Stimulated activated CD8-positive, alpha-beta memory T cell treated with anti-CD3 and anti-CD28 coated beads, Interleukin-12 subunit alpha, Interleukin-12 subunit beta, amount 100 ng/mL, for 1 hour (primary cell): Measurements from ENCODE around the gene MSANTD1.

Experiments
- DNase-seq: peaks from one replicate; pipeline ENCODE4 v3.0.0-alpha.2; 2020; ENCODE audit warnings: low read depth

Gene MSANTD1

DNA sequence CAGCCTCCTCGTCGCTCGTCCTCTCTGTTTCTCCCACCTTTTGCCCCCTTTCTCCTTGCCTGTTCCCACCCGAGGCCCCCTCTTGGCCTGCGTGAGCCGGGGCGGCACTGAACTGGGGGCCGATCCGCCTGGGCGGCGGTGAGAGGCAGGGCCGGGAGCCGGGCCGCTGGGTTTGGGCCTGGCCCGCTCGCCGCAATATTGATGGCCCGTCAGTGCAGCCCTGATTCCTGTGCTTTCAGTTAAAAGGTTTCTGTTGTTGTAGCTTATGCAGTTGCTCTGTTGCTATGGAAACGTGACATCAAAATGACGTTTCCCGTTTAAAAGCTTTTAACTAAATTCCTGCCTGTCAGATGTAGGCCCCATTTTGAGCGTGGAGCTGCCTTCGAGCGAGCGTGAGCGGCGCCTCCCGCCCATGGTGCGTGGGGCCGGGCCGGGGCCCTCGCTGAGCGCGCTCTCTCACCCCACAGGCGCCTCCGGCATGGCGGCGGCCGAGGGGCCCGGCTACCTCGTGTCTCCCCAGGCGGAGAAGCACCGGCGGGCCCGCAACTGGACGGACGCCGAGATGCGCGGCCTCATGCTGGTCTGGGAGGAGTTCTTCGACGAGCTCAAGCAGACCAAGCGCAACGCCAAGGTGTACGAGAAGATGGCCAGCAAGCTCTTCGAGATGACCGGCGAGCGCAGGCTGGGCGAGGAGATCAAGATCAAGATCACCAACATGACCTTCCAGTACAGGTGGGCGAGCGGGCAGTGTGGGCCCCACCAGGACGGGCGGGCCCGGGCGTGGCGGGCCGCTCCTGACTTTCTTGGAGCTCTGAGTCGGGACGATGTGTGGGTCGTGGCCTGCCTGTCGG is at the start of gene MSANTD1:
MSANTD1 (plus strand) TSS at position 349 of the 851 bp plus-strand sequence; CDS start at position 413, 64 bp downstream.
- DNase-seq = no peak

DNA sequence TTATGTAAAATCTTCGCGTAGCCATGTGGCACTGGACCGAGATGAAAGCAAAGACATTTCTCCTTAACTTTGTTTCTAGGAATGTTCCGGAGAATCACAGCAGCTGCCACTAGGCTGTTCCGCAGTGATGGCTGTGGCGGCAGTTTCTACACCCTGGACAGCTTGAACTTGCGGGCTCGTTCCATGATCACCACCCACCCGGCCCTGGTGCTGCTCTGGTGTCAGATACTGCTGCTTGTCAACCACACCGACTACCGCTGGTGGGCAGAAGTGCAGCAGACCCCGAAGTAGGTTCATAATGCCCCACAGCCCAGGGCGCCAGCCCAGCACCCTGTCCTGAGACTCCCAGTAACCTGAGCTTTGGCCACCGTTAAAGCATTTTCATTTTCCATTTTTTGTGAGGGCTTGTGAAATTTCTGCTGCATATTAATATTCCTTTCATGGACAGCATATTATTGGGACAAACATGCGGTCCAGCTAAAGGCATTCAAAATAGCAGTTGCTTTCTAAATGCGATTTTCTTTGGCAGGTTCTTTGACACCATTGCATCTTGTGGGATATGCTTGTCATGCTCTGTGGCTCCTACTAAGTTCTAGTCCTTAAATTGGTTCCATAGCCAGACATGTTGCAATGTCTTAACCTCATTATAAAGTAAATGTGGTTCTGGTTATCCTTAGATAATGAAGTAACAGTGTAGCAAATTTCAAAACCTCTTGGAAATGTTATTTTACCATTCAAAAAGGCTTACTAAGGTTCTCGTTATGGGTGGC is 49.1 kb upstream of the MSANTD1 start:
- no peak for DNase-seq

DNA sequence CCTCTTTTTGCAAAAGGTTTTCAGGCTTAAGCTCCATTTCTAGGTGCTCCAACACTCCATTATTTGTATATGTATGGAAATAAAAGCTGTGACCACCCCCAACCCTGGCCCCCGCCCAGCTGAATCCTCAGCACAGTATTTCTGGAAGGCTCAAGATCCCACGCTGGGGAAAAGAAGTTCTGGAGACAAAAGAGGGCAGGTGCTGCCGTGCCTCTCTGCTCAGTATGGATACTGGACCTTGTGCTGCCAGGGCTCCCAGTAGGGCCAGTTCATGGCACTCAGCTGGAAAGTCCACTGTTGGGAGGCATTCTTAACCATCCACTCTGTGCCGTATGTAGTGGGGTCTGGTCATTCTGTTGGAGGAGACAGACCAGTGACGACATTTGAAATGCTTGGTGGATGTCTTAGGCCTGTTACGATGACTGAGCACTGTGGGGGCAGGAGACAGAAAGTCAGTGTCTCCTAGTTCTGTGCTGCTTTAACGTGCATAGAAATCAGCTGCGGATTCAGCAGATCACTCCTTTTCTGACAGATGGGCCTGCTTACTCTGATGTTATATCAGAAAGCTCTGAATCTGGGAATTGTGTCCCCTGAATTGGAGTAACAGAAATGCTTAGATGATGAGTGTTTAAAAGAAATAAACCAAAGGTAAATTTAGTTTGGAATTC is 48.4 kb upstream of the MSANTD1 start:
- no peak for DNase-seq

DNA sequence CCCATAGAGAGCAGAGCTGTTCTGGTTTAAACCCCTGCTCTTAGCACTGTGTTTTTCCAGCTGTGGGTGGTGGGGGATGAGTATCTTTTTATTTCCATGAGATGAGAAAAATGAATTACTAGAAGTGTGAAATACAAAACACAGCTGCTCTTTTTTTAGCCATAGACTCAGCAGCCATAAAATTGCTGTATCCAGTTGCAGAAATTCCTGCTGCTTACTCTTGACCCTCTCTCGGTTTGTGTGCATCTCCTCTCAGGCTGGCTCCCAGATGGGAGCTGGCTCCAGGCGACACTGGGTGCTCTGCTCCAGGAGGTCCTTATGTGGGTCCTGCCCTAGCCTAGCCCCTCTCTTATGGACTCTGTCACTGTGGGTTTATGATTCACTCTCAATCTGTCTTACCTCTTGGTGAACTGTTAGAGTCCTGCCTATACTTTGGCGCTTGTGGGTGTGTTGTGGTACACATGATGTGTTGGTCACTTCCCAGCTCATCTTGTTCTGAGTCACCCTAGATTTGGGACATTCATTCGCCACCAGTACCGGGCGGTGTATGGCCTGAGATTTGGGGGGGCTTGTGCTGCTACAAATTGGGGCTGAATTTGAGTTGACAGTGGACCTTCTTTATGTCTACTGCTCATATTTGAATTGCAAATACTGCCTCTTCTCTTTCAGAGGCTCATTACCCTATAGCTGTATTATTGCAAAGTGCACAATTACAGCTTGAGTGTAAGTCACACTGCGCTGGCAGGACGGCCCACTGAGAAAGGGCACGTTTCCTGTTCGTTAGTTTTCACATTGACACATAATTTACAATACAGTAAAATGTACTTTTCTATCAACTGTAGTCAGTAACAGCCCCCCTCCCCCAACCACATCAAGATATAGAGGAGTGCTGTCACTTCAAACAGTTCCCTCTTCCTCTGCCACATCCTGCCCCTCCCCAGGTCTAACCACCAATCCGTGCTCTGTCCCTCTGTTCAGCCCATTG is 46.9 kb upstream of the MSANTD1 start:
- DNase-seq = peak; percentile 33

DNA sequence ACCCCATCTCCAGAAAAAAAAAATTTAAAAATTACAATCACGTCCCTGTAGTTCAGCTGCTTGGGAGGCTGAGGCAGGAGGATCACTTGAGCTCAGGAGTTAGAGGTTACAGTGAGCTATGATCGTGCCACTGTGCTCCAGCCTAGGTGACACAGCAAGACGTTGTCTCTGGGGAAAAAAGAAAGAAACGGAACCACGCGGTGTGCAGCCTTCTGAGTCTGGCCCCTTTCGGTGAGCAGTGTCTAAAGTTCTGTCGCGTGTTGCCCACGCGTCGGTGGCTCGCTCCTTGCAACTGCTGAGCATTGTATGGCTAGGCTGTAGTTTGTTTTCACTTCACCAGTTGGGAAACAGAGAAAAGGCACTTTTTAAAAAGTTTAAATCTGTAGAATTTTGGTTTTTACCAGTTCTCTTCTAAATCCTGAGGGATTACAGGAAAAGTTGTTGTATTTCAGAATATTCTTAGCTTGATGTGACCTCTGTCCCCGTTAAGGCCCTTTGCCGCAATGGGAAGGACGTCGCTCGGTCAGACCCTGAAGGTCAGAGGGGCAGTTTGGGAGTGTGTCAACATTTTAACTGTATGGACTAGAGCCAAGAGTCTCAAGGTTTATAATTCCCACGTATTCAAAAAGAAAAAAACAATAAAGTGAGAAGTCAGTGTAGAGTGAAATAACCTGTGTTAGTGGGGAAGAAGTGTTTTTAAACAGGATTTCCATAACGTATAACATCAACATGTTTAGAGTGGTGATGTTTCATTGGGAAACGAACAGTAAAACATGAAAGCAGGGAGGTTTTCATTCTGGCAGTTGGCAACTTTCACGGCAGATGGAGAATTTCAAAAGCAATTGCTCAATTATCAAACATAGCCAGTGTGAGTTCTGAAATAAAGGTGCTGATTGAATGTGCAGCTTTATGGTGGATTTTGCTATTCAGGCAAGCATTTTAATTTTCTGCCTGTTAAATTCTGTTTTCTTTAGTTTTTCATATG is 45.8 kb upstream of the MSANTD1 start:
- DNase-seq = no peak

DNA sequence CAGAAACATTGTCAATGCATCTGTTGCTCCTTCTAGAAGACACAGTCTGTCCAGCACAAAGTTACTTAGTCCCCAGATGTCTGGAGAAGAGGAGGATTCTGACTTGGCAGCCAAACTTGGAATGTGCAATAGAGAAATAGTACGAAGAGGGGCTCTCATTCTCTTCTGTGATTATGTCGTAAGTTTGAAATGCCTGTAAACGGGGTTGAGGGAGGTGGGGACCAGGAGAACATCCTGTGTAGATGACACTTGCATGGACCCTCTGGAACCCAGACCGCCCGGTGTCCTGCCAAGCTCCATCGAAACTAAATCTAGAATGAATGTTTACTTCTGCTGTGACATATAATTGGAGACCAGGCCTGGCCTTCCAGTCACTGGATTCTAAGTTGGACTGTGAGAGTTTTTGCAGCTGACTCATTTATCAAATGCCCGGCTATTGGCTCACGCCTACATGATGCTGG is 45.0 kb upstream of the MSANTD1 start:
- no peak for DNase-seq

DNA sequence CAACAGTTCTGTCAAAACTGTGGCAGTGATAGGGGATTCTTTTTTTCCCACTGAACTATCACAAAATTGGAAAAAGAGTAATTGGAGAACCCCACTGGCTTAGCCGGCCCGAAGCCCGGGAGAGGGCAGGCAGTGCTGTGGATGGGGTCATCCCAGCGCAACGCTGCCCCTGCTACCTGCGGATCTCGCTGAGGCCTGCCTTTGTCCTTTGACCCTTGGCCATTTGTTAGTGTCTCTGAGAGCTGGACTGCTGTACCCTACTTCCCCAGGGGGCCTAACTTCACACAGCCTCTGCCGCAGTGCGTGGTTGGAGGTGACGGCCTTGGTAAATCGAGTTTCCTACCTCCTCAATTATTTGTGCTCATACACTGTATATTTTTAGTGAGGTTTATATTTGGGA is 43.0 kb upstream of the MSANTD1 start:
- no peak for DNase-seq

DNA sequence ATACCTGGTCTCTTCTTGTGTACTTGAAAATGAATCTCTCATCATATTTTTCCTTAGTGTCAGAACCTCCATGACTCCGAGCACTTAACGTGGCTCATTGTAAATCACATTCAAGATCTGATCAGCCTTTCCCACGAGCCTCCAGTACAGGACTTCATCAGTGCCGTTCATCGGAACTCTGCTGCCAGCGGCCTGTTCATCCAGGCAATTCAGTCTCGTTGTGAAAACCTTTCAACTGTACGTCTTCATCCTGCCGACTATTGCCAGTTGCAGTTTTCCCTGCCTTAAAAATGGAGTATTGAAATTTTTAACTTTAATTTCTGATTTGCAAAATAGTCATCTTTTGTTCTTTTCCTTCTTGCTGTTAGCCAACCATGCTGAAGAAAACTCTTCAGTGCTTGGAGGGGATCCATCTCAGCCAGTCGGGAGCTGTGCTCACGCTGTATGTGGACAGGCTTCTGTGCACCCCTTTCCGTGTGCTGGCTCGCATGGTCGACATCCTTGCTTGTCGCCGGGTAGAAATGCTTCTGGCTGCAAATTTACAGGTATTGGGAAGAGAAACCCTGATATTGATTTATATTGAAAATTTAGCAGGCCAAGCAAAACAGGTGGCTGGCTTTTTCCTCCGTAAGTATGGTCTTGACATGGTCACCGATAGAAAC is 42.4 kb upstream of the MSANTD1 start:
- DNase-seq = no peak

DNA sequence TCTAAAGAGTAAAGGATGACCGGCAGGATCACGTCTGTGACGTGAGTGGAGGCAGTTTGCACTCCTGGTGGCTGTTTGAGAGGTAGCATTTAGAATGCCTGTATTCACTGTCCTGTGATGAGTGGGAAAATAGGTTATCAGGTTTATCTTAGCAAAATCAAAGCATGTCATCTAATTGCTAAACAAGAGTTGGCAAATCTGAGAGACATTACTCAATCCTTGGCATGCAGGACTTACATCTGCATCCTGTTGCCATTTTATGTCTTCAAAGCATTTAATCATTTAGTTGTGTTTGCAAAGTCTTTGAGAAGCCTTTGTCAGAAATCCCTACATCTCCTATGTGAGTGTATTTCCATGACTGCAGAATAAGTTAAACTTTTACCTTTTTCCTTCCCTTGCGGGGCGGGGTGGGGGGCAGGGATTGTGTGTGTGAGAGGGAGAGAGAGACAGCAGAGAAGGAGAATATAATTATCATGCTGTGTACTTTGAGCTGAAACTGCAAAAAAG is 41.4 kb upstream of the MSANTD1 start:
- no peak for DNase-seq

DNA sequence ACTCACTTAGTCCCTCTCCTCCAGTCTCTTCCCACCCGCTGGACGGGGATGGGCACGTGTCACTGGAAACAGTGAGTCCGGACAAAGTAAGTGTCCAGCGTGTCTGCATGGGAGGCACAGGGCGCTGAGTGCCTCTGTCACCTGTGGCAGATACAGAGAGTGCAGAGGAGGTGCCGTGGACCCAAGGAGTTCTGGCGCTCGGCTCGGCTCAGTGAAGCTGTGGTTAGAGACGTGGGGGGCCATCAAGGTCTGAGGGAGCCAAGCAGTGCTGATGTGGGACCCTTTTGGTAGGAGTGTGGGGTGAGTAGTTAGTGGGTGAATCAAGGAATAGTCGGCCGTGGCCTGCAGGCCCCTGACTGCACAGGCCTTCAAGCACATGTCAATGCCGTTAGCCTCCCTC is 40.1 kb upstream of the MSANTD1 start:
- no peak for DNase-seq

DNA sequence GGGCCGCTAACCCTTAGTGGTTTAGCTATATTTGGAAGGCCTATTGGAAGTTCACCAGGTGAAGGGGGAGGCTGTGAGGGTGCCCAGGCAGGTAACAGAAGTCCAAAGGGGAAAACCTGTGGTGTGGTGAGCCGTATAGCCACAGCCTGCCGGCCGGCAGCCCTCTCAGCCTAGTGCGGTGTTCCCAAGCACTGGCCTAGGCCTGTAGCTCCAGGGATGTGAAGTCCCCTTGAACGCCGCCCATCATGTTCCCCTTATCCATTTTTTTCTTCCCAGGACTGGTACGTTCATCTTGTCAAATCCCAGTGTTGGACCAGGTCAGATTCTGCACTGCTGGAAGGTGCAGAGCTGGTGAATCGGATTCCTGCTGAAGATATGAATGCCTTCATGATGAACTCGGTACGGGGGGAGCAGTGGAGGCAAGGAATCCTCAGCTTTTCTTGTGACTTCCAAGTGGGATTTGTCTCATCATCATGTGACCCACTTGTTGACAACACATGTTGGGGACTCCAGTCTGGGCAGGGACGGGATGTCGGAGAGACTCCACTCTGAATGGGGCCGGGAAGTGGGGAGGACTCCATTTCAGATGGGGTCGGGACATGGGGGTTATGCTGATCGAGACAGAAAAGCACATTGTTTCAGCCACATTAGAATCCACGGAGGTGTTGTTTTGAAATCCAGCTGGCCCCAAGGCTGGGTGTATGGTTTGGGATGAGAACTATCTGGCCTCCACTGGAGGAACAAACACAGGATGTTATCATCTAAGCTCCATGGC is 39.2 kb upstream of the MSANTD1 start:
- no peak for DNase-seq

DNA sequence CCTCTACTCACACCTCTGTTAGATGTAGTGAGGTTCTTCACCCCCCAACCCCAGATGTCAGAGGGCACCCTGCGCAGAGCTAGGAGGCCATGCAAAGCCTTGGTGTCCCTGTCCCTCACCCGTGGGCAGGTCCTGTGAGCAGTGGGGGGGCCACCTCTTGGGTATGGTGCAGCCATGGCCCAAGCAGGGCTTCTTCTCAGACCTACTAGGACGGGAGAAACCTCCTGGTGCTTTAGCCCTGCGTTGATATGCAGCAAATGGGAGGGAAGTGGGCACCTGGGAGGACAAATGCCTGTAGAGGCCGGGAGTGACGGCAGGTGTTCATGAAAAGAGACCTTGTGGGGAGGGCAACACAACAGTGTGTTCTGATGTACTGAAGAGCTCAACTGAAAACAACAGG is 38.5 kb upstream of the MSANTD1 start:
- DNase-seq = no peak

DNA sequence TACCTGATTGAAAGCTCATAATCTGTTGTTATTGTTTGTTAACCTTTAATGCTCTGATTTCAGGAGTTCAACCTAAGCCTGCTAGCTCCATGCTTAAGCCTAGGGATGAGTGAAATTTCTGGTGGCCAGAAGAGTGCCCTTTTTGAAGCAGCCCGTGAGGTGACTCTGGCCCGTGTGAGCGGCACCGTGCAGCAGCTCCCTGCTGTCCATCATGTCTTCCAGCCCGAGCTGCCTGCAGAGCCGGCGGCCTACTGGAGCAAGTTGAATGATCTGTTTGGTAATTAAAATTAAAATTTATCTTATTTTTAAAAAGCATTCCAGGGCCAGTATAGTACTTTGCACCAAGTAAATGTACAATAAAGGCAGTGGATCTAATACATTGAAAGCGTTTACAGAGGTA is 37.1 kb upstream of the MSANTD1 start:
- DNase-seq = no peak

DNA sequence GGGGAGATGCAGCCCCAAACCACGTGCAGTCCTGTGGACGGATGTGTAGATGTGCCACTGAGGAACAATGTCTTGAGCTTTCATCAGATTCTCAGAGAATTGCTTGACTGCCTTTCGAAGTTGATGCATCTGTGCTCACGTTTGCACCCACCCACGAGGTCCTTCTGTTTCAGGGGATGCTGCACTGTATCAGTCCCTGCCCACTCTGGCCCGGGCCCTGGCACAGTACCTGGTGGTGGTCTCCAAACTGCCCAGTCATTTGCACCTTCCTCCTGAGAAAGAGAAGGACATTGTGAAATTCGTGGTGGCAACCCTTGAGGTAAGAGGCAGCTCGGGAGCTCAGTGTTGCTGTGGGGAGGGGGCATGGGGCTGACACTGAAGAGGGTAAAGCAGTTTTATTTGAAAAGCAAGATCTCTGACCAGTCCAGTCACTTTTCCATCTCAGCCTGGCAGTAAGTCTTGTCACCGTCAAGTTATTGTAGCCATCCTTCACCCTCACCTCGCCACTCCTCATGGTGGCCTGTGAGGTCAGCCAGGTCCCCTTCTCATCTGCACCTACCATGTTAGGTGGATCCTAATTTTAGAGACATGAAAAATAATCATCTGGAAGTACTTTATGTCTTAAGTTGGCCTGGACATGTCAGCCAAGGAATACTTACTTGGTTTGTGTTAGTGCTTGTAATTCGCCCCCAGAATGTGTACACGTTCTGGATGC is 36.4 kb upstream of the MSANTD1 start:
- DNase-seq = no peak

DNA sequence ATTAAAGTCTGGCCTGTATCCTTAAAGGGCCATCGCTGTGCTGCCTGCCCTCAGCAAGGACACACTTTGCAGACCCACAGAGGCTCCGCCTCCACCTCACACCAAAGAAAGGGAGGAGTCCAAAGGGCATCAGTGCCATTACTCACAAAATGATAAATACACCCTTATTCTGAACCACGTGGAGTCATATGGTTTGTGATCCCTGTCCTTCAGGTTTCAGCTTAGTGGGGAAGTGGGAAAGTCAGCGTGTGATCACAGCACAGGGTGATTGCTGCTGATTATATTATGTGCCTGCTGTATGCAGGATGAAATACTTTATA is 35.9 kb upstream of the MSANTD1 start:
- no peak for DNase-seq

DNA sequence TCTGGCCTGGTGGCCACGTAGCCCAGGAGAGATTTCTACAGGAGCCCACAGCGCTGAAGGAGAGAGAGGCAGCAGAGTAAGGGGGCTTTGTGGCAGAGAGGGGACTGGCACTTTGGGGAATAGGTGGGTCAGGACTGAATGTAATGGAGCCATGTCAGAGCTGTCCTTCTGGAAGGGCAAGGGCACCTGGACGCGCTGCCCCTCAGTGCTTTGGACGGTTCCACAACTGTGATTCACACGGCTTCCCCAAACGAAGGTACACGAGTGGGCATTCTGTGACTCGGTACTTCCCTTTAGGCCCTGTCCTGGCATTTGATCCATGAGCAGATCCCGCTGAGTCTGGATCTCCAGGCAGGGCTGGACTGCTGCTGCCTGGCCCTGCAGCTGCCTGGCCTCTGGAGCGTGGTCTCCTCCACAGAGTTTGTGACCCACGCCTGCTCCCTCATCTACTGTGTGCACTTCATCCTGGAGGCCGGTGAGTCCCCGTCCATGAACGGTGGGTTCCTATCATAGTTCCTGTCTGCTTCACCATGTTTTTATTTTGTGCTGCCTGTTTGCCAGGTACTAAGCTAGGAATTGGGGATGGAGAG is 35.2 kb upstream of the MSANTD1 start:
- DNase-seq = no peak

DNA sequence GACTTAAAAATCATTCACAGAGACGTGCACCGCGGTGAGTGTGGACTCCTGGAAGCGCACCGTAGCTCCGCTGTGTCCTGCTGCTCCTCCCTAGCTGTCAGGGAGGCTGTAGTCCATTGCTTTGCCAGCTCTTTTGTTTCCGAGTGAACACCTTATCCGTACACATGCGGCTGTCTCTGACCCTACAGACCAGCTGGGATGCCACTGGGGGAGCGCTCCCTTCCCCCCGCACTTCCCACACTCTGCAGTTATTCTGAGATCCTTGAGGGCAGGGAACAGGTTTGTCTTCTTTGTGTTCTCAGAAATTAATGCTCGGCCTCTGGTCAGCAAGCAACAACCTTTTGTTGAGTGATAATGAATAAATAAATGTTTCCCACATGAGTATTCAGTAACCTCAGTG is 33.7 kb upstream of the MSANTD1 start:
- DNase-seq = no peak

DNA sequence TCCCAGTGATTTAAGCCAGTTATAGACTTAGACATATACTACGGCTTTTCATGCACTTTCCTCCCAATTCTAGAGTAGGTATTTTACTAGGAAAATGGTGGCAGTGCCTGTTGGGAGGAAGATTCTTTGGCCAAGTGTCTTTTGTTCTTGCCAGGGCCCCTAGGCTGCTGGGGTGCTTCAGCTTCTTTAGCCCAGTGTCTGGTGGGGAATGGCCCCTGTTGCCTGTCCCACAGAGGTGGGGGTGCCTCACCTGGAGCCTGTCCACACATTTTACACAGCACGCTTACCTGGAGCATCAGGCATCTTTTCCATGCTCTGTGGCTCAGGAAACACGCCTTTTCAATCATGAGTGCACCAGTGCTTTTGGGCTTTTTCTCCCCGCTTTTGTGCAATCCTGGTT is 33.2 kb upstream of the MSANTD1 start:
- DNase-seq = no peak
